GM08714 (cell line): ENCODE results near the gene SLIT3.

ENCODE experiments used
- H3K4me3 ChIP-seq: fragments of 200-500 bp; sonication (Bioruptor generic); 2 replicates; pipeline ENCODE4 v1.5.1; 2014; ENCODE audit warnings: mild to moderate bottlenecking, low read length, inconsistent platforms
- ZNF274 ChIP-seq: IDR thresholded peaks from 2 replicates; pipeline ENCODE4 v1.6.1; 2012; ENCODE audit warnings: mild to moderate bottlenecking, low read depth, low read length

The SLIT3 gene

DNA sequence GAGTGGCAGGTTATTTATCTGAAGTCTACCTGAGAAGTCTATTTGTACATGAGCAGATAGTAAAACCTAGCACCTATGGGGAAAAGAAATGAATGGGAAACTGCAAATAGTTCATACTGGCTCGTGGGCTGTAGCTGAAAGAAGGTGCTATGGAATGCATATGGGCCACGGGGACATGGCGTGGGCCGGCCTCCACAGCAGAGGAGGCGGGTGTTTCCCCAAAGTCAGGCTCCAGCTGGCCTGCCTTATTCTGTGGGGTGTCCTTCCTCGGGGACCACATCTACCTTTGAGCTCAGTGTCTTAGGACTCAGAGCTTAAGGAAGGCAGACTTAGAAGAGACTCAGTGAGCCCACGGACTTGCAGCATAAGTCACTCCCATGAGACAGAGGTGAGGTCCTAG lies 371.3 kb downstream of the SLIT3 start:
- H3K4me3 ChIP-seq, result no peak overlapping the region
- no peak for TF ChIP-seq ZNF274

DNA sequence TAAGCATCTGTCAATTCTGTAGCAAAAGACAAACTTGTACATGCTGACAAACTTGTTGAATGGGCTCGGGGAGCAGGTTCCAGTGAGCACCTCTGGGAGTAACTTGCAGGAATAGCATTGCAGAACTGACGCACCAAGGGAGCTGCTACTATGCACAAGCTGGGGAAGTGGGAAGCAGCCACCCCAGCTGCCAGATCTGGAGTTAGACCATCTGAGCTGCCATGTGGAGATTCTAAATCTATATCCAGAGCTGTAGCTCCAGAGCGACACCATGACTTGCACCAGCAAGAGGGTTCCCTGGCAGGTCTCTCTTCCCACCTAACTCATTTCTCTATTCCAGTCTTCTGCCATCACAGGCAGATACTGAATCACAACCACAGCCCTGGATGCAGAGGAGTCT lies 375.8 kb downstream of the SLIT3 start:
- TF ChIP-seq ZNF274, result no peak
- H3K4me3 ChIP-seq, result no peak overlapping the region

- no peak for TF ChIP-seq ZNF274
- no peak overlapping the region for H3K4me3 ChIP-seq
Measured at GRCh38 chr5:168921147-168921866, 379.6 kb downstream of the SLIT3 start.

- H3K4me3 ChIP-seq, result no peak overlapping the region
- no peak for TF ChIP-seq ZNF274
Measured at GRCh38 chr5:168920019-168920810, 380.7 kb downstream of the SLIT3 start.

DNA sequence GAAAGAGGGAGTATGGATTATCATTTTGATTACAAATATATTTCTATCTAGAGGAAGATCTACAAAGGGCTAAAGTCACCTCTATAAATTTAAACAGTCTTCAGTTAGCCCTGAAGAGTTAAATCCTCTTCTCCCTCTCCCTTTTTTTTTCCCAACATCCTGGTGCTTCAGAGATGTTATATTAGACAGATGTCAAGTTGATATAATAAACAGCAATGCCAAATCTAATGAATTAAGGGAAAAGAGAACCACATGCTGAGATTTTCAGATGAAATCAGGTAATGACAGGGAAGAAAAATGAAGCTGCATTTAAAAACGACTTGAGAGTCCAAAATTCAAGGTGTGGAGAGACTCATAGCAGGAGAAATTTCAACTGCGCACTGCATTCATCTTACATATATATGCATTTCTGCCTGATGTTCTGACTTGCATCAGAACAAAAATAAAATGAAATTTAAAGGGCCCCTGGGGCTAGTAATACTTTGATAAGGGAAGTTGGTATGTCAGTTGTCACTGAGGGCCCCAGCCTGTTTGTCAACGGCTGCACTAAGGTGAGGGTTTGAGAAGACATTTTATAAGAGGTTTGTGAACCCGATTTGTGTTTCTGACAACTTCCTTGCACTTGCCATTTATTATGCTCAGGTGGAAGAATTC lies 382.9 kb downstream of the SLIT3 start:
- H3K4me3 ChIP-seq, result no peak overlapping the region
- TF ChIP-seq ZNF274, result no peak

DNA sequence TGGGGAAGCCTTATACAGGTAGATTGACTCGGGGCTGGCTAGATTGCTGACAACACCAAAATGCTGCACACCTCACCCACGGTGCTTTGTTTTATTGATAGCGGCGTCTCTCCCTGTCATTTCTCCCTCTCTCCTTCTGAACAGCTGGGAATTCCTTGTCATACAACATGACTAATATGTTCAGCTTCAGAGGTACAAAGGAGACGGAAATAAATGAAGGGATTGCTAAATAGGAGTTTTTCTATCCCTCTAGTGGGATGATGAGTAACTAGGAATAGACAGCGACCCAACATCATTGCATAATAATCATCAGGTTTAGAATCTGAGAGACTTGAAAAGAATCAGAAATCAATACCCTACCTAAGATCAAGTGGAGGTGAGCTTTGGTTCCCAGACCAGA lies 384.1 kb downstream of the SLIT3 start:
- H3K4me3 ChIP-seq, result no peak overlapping the region
- TF ChIP-seq ZNF274, result no peak

DNA sequence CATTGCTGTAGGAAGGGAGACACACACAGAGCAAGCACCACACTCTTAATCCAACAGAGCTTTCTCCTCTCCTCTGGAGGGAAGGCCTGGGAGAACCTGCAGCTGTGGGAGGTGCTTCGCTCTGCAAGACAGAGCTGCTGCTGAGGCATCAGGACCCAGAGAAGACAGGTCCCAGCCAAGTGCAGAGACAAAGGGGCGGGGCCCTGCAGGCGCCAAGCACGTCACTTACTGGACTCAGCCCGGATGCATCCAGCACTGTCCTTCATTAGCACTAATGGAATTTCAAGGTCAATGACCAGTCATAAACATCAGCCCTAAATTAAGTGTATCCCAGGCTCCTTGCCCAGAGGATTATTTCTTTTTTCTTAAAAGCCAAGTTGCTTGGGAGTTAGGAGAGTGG lies 384.7 kb downstream of the SLIT3 start:
- TF ChIP-seq ZNF274, result no peak
- H3K4me3 ChIP-seq, result no peak overlapping the region

DNA sequence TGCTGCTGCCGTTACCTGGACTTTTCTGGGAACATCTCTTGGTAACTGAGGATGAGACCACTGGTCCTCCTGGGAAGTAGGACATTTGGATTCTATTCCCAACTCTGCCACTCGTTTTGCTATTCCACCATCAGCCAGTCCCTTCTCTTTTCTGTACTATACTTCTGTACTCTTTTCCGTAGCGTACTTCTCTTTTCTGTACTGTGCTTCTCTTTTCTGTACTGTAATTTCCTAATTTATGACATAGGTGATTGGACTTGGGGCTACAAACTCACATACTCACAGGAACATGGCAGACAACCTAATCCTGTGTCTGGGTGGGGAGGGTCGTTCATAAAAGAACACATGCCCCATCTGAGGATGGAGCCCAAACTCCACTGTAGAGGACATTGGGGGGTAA lies 386.4 kb downstream of the SLIT3 start:
- TF ChIP-seq ZNF274, result no peak
- H3K4me3 ChIP-seq, result no peak overlapping the region

GRCh38 chr5:168910874-168911273 lies 390.1 kb downstream of the SLIT3 start:
- no peak for TF ChIP-seq ZNF274
- H3K4me3 ChIP-seq, result no peak overlapping the region

GRCh38 chr5:168908207-168908606 lies 392.7 kb downstream of the SLIT3 start:
- no peak overlapping the region for H3K4me3 ChIP-seq
- no peak for TF ChIP-seq ZNF274

GRCh38 chr5:168903061-168903460 lies 397.9 kb downstream of the SLIT3 start:
- no peak overlapping the region for H3K4me3 ChIP-seq
- TF ChIP-seq ZNF274, result no peak

GRCh38 chr5:168899673-168900072 lies 401.3 kb downstream of the SLIT3 start:
- no peak for TF ChIP-seq ZNF274
- no peak overlapping the region for H3K4me3 ChIP-seq

- TF ChIP-seq ZNF274, result no peak
- no peak overlapping the region for H3K4me3 ChIP-seq
Measured at GRCh38 chr5:168899264-168899663, 401.7 kb downstream of the SLIT3 start.

DNA sequence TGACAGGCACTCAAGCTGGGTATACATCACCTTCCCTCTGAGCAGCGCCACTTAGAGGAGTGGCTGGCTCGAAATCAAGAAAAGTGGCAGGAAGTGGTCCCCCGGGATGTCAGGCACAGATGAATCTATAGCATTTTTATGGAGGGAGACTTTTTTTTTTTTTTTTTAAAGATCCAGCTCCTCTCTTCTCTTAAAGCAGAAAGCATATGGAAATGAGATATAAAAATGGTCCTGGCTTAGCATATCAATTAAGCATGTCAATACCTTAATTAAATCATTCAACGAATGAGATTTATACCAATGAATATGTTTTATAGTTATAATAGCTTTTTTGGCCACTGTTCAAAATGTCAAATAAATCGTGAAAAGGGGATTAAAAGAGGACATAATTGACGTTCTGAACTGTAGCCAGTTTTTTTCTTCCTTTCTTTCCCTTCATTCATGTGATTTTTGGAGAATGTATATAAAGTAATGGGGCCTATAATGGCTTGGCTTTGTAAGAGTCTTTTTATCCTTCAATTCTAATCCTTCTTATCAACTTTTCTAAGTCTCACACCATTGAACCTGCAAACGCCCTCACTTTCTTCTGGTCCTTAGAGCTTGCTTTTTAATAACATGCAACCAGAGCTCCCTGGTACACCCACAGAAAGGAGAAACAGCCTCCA lies 402.6 kb downstream of the SLIT3 start:
- H3K4me3 ChIP-seq, result no peak overlapping the region
- TF ChIP-seq ZNF274, result no peak

- TF ChIP-seq ZNF274, result no peak
- no peak overlapping the region for H3K4me3 ChIP-seq
Measured at GRCh38 chr5:168897387-168898122, 403.4 kb downstream of the SLIT3 start.
